ENCODE data around the gene PLEKHH1. TPM values are rescaled to one million over a fixed set of nuclear protein-coding genes. Genes with fewer than 3 reads are reported as not detected.
"Not testable (repeated sequence)": the region's sequence is repeated elsewhere in the genome, so short reads cannot be mapped to it uniquely, and the experiment has no call there.

The PLEKHH1 gene
- total and polyA plus RNA-seq, 4 donors, result 0.59 to 14.0 (median 2.8) TPM

GRCh38 chr14:67622675-67623074, 89.6 kb downstream of the PLEKHH1 start:
- peaks cover 0 to 2% of the 10 kb centered on the region in 2 donors for H3K4me1 ChIP-seq (ENCODE audit: control insufficient read depth in 1 of 2, insufficient read depth in 2 of 2, low read length in 2 of 2)

GRCh38 chr14:67623114-67623513, 90.0 kb downstream of the PLEKHH1 start:
- no peak for ATAC-seq (ENCODE audit: low FRiP score)
- Histone ChIP-seq H3K4me3 (ENCODE audit: low read length in 2 of 2) (no peak overlapping the region), H3K27me3 (ENCODE audit: control insufficient read depth in 1 of 2, insufficient read depth in 2 of 2, low read length in 1 of 2) (no peaks in the 10 kb centered on the region), H3K36me3 (ENCODE audit: control insufficient read depth in 1 of 2, insufficient read depth in 2 of 2, low read length in 1 of 2) (no peaks in the 10 kb centered on the region), H3K4me1 (ENCODE audit: control insufficient read depth in 1 of 2, insufficient read depth in 2 of 2, low read length in 2 of 2) (peaks cover 0 to 2% of the 10 kb centered on the region in 2 donors), H3K27ac (ENCODE audit: low read depth in 1 of 2, low read length in 2 of 2) (peak overlapping the region in 1 of 2 donors; percentile 80), H3K9me3 (ENCODE audit: control insufficient read depth, low read length) (no peaks in the 10 kb centered on the region)
- 42 to 53% methylated on average over 2 of the region's 2 CpGs for WGBS, 2 donors
- no peak for DNase-seq
- intact Hi-C loops (cut with DNase I), result no loop called here

More at GRCh38 chr14:67622675-67623074, 89.6 kb downstream of the PLEKHH1 start:
- Histone ChIP-seq H3K27me3 (ENCODE audit: control insufficient read depth in 1 of 2, insufficient read depth in 2 of 2, low read length in 1 of 2) (no peaks in the 10 kb centered on the region), H3K4me3 (ENCODE audit: low read length in 2 of 2) (no peak overlapping the region), H3K36me3 (ENCODE audit: control insufficient read depth in 1 of 2, insufficient read depth in 2 of 2, low read length in 1 of 2) (no peaks in the 10 kb centered on the region), H3K27ac (ENCODE audit: low read depth in 1 of 2, low read length in 2 of 2) (peak overlapping the region; percentile 25 to 80), H3K9me3 (ENCODE audit: control insufficient read depth, low read length) (no peaks in the 10 kb centered on the region)
- no peak for ATAC-seq (ENCODE audit: low FRiP score)
- peak in 1 of 2 donors; percentile 62 for DNase-seq
- WGBS, 2 donors, result 30 to 33% methylated on average over 4 of the region's 4 CpGs
- intact Hi-C loops (cut with DNase I), result no loop called here

- H3K27me3 ChIP-seq (ENCODE audit: control insufficient read depth in 1 of 2, insufficient read depth in 2 of 2, low read length in 1 of 2); H3K36me3 ChIP-seq (ENCODE audit: control insufficient read depth in 1 of 2, insufficient read depth in 2 of 2, low read length in 1 of 2); H3K4me3 ChIP-seq (ENCODE audit: low read length in 2 of 2); H3K9me3 ChIP-seq (ENCODE audit: control insufficient read depth, low read length); H3K27ac ChIP-seq (ENCODE audit: low read depth in 1 of 2, low read length in 2 of 2); H3K4me1 ChIP-seq (ENCODE audit: control insufficient read depth in 1 of 2, insufficient read depth in 2 of 2, low read length in 2 of 2); ATAC-seq (ENCODE audit: low FRiP score); intact Hi-C loops (cut with DNase I); DNase-seq: not testable (repeated sequence)
- WGBS, 2 donors, result 90 to 94% methylated on average over 1 of the region's 1 CpG
Observed at GRCh38 chr14:67626131-67626530, 93.0 kb downstream of the PLEKHH1 start.

- Histone ChIP-seq H3K27me3 (ENCODE audit: control insufficient read depth in 1 of 2, insufficient read depth in 2 of 2, low read length in 1 of 2) (no peaks in the 10 kb centered on the region), H3K27ac (ENCODE audit: low read depth in 1 of 2, low read length in 2 of 2) (no peak overlapping the region), H3K9me3 (ENCODE audit: control insufficient read depth, low read length) (no peaks in the 10 kb centered on the region), H3K4me1 (ENCODE audit: control insufficient read depth in 1 of 2, insufficient read depth in 2 of 2, low read length in 2 of 2) (peaks cover 0 to 2% of the 10 kb centered on the region in 2 donors), H3K4me3 (ENCODE audit: low read length in 2 of 2) (no peak overlapping the region), H3K36me3 (ENCODE audit: control insufficient read depth in 1 of 2, insufficient read depth in 2 of 2, low read length in 1 of 2) (no peaks in the 10 kb centered on the region)
- DNase-seq, result no peak
- intact Hi-C loops (cut with DNase I), result no loop called here
- no peak for ATAC-seq (ENCODE audit: low FRiP score)
Observed at GRCh38 chr14:67627519-67627918, 94.4 kb downstream of the PLEKHH1 start.

- no peaks in the 10 kb centered on the region for H3K4me1 ChIP-seq (ENCODE audit: control insufficient read depth in 1 of 2, insufficient read depth in 2 of 2, low read length in 2 of 2)
- no peak for ATAC-seq (ENCODE audit: low FRiP score)
- no peaks in the 10 kb centered on the region for H3K9me3 ChIP-seq (ENCODE audit: control insufficient read depth, low read length)
- H3K27me3 ChIP-seq (ENCODE audit: control insufficient read depth in 1 of 2, insufficient read depth in 2 of 2, low read length in 1 of 2), result no peaks in the 10 kb centered on the region
- intact Hi-C loops (cut with DNase I), result no loop called here
- no peak overlapping the region for H3K27ac ChIP-seq (ENCODE audit: low read depth in 1 of 2, low read length in 2 of 2)
- no peak overlapping the region for H3K4me3 ChIP-seq (ENCODE audit: low read length in 2 of 2)
- 90 to 91% methylated on average over 4 of the region's 4 CpGs for WGBS, 2 donors
- H3K36me3 ChIP-seq (ENCODE audit: control insufficient read depth in 1 of 2, insufficient read depth in 2 of 2, low read length in 1 of 2), result no peaks in the 10 kb centered on the region
- DNase-seq, result no peak
Observed at GRCh38 chr14:67630186-67630585, 97.1 kb downstream of the PLEKHH1 start.

GRCh38 chr14:67630938-67631337, 97.8 kb downstream of the PLEKHH1 start:
- Histone ChIP-seq H3K9me3 (ENCODE audit: control insufficient read depth, low read length) (no peaks in the 10 kb centered on the region), H3K36me3 (ENCODE audit: control insufficient read depth in 1 of 2, insufficient read depth in 2 of 2, low read length in 1 of 2) (no peaks in the 10 kb centered on the region), H3K4me3 (ENCODE audit: low read length in 2 of 2) (no peak overlapping the region), H3K27me3 (ENCODE audit: control insufficient read depth in 1 of 2, insufficient read depth in 2 of 2, low read length in 1 of 2) (no peaks in the 10 kb centered on the region), H3K4me1 (ENCODE audit: control insufficient read depth in 1 of 2, insufficient read depth in 2 of 2, low read length in 2 of 2) (no peaks in the 10 kb centered on the region), H3K27ac (ENCODE audit: low read depth in 1 of 2, low read length in 2 of 2) (no peak overlapping the region)
- ATAC-seq (ENCODE audit: low FRiP score), result no peak
- intact Hi-C loops (cut with DNase I), result no loop called here
- WGBS, 2 donors, result 79 to 83% methylated on average over 5 of the region's 5 CpGs
- no peak for DNase-seq

- intact Hi-C loops (cut with DNase I), result no loop called here
- no peaks in the 10 kb centered on the region for H3K27me3 ChIP-seq (ENCODE audit: control insufficient read depth in 1 of 2, insufficient read depth in 2 of 2, low read length in 1 of 2)
- ATAC-seq (ENCODE audit: low FRiP score) (no peak), DNase-seq (no peak)
- no peak overlapping the region for H3K27ac ChIP-seq (ENCODE audit: low read depth in 1 of 2, low read length in 2 of 2)
- H3K36me3 ChIP-seq (ENCODE audit: control insufficient read depth in 1 of 2, insufficient read depth in 2 of 2, low read length in 1 of 2), result no peaks in the 10 kb centered on the region
- no peaks in the 10 kb centered on the region for H3K4me1 ChIP-seq (ENCODE audit: control insufficient read depth in 1 of 2, insufficient read depth in 2 of 2, low read length in 2 of 2)
- H3K4me3 ChIP-seq (ENCODE audit: low read length in 2 of 2), result no peak overlapping the region
- WGBS, 2 donors, result 84 to 90% methylated on average over 5 of the region's 5 CpGs
- no peaks in the 10 kb centered on the region for H3K9me3 ChIP-seq (ENCODE audit: control insufficient read depth, low read length)
Observed at GRCh38 chr14:67633451-67634147, 100.5 kb downstream of the PLEKHH1 start.

- intact Hi-C loops (cut with DNase I), result no loop called here
- no peaks in the 10 kb centered on the region for H3K4me1 ChIP-seq (ENCODE audit: control insufficient read depth in 1 of 2, insufficient read depth in 2 of 2, low read length in 2 of 2)
- no peak for DNase-seq
- ATAC-seq (ENCODE audit: low FRiP score), result no peak
- no peak overlapping the region for H3K27ac ChIP-seq (ENCODE audit: low read depth in 1 of 2, low read length in 2 of 2)
- H3K36me3 ChIP-seq (ENCODE audit: control insufficient read depth in 1 of 2, insufficient read depth in 2 of 2, low read length in 1 of 2), result no peaks in the 10 kb centered on the region
- H3K4me3 ChIP-seq (ENCODE audit: low read length in 2 of 2), result no peak overlapping the region
- H3K9me3 ChIP-seq (ENCODE audit: control insufficient read depth, low read length), result no peaks in the 10 kb centered on the region
- no peaks in the 10 kb centered on the region for H3K27me3 ChIP-seq (ENCODE audit: control insufficient read depth in 1 of 2, insufficient read depth in 2 of 2, low read length in 1 of 2)
- 77 to 86% methylated on average over 3 of the region's 3 CpGs for WGBS, 2 donors
Observed at GRCh38 chr14:67636361-67636919, 103.3 kb downstream of the PLEKHH1 start.

GRCh38 chr14:67638642-67639041, 105.6 kb downstream of the PLEKHH1 start:
- DNase-seq (no peak), ATAC-seq (ENCODE audit: low FRiP score) (no peak)
- Histone ChIP-seq H3K9me3 (ENCODE audit: control insufficient read depth, low read length) (no peaks in the 10 kb centered on the region), H3K27ac (ENCODE audit: low read depth in 1 of 2, low read length in 2 of 2) (no peak overlapping the region), H3K4me1 (ENCODE audit: control insufficient read depth in 1 of 2, insufficient read depth in 2 of 2, low read length in 2 of 2) (no peaks in the 10 kb centered on the region), H3K4me3 (ENCODE audit: low read length in 2 of 2) (no peak overlapping the region), H3K27me3 (ENCODE audit: control insufficient read depth in 1 of 2, insufficient read depth in 2 of 2, low read length in 1 of 2) (no peaks in the 10 kb centered on the region), H3K36me3 (ENCODE audit: control insufficient read depth in 1 of 2, insufficient read depth in 2 of 2, low read length in 1 of 2) (peaks cover 0 to 3% of the 10 kb centered on the region in 2 donors)
- intact Hi-C loops (cut with DNase I), result no loop called here
- WGBS, 2 donors, result 68 to 82% methylated on average over 3 of the region's 3 CpGs
